Prostate gland (tissue), 2 donors: ENCODE data around the gene ENOX1.

Experiments used
- POLR2A ChIP-seq: fragments of 450-650 bp; IDR thresholded peaks from one replicate; pipeline ENCODE4 v1.6.1; 2016; ENCODE audit warnings: antibody characterized with exemption, mild to moderate bottlenecking
- POLR2AphosphoS5 ChIP-seq: sonication (generic); formaldehyde crosslinking; IDR thresholded peaks from one replicate; pipeline ENCODE4 v1.6.1; 2017; ENCODE audit warnings: antibody characterized with exemption
- TF ChIP-seq, protein P1 (sequence below), 4 experiments: fragments of 200-600 bp in 2 of 4; fragments of 450-650 bp in 2 of 4; sonication (generic) in 2 of 4; IDR thresholded peaks; 1 replicate in 3 of 4; 2 replicates in 1 of 4; pipeline ENCODE4 v1.5.1; 2016 to 2019; ENCODE audit warnings: antibody characterized with exemption in 4 of 4, mild to moderate bottlenecking in 2 of 4, moderate library complexity in 2 of 4

DNA sequence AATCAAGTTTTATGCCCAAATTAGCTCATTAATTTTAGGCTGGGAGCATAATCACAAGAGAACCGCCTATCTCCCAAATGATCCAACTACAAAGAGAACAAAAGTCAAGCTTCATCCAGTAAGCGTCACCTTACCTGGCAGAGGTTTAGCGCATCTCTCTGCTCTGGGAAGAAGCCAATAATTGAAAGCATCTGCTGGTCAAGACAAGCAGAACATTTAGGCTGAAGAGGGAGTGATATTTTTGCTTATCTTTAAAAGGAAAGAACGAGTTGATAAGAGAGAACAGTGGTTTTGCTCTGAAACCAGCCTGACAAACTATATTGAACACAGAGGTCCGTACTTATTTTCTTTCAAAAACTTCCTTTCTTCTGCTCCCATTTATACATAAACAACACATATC is 242.1 kb downstream of the ENOX1 start:
- TF ChIP-seq, protein P1, sequence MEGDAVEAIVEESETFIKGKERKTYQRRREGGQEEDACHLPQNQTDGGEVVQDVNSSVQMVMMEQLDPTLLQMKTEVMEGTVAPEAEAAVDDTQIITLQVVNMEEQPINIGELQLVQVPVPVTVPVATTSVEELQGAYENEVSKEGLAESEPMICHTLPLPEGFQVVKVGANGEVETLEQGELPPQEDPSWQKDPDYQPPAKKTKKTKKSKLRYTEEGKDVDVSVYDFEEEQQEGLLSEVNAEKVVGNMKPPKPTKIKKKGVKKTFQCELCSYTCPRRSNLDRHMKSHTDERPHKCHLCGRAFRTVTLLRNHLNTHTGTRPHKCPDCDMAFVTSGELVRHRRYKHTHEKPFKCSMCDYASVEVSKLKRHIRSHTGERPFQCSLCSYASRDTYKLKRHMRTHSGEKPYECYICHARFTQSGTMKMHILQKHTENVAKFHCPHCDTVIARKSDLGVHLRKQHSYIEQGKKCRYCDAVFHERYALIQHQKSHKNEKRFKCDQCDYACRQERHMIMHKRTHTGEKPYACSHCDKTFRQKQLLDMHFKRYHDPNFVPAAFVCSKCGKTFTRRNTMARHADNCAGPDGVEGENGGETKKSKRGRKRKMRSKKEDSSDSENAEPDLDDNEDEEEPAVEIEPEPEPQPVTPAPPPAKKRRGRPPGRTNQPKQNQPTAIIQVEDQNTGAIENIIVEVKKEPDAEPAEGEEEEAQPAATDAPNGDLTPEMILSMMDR (IDR thresholded peaks at IDR 0.05) = no peak
- no peak for TF ChIP-seq POLR2A
- TF ChIP-seq POLR2AphosphoS5 = no peak
